ENCODE measurements around the gene P2RX3.
"Not testable (repeated sequence)": the region's sequence is repeated elsewhere in the genome, so short reads cannot be mapped to it uniquely, and the experiment has no call there.

P2RX3 gene

GRCh38 chr11:57353852-57354251 lies 15.7 kb downstream of the P2RX3 start:
- H3K9me3 ChIP-seq (ENCODE audit: control insufficient read depth, insufficient read depth, low read length): no peaks in the 10 kb centered on the region
- no peak overlapping the region for H3K4me3 ChIP-seq (ENCODE audit: low read depth, low read length)
- H3K27ac ChIP-seq (ENCODE audit: low read depth, low read length): no peak overlapping the region
- peaks cover 5% of the 10 kb centered on the region; the same call in 1 of the 2 replicates for H3K4me1 ChIP-seq (ENCODE audit: control insufficient read depth, insufficient read depth, low read length)
- no peaks in the 10 kb centered on the region for H3K27me3 ChIP-seq (ENCODE audit: control insufficient read depth, insufficient read depth, low read length)
- no peaks in the 10 kb centered on the region for H3K36me3 ChIP-seq (ENCODE audit: control insufficient read depth, insufficient read depth, low read length)
- H3K9ac ChIP-seq (ENCODE audit: low read depth, low read length): no peak overlapping the region

DNA sequence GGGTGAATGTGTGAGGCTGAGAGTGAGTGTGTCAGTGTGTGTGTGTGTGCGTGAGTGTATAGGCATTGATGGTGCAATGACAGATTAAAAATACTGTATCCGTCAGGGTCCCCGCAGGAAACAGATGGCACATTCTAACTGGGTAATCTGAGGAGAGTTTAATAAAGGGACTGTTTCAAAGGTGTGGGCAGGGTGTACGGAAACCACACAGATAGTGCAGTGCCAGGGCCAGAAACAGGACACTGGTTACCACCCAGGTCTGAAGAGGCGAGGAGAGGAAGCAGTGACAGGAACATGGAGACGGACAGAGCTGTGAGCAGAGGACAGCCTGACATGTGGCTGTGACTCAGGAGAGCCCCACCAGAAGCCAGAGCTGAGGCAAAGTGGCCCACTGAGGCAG lies 16.5 kb downstream of the P2RX3 start:
- Histone ChIP-seq H3K27ac (ENCODE audit: low read depth, low read length) (no peak overlapping the region), H3K9ac (ENCODE audit: low read depth, low read length) (no peak overlapping the region), H3K27me3 (ENCODE audit: control insufficient read depth, insufficient read depth, low read length) (no peaks in the 10 kb centered on the region), H3K4me3 (ENCODE audit: low read depth, low read length) (no peak overlapping the region), H3K36me3 (ENCODE audit: control insufficient read depth, insufficient read depth, low read length) (no peaks in the 10 kb centered on the region), H3K9me3 (ENCODE audit: control insufficient read depth, insufficient read depth, low read length) (no peaks in the 10 kb centered on the region), H3K4me1 (ENCODE audit: control insufficient read depth, insufficient read depth, low read length) (peaks cover 10% of the 10 kb centered on the region; the same call in 1 of the 2 replicates)

GRCh38 chr11:57356268-57356667 lies 18.1 kb downstream of the P2RX3 start:
- H3K27ac ChIP-seq (ENCODE audit: low read depth, low read length): no peak overlapping the region
- H3K9ac ChIP-seq (ENCODE audit: low read depth, low read length): no peak overlapping the region
- H3K27me3 ChIP-seq (ENCODE audit: control insufficient read depth, insufficient read depth, low read length): no peaks in the 10 kb centered on the region
- H3K36me3 ChIP-seq (ENCODE audit: control insufficient read depth, insufficient read depth, low read length): no peaks in the 10 kb centered on the region
- no peaks in the 10 kb centered on the region for H3K9me3 ChIP-seq (ENCODE audit: control insufficient read depth, insufficient read depth, low read length)
- H3K4me3 ChIP-seq (ENCODE audit: low read depth, low read length): no peak overlapping the region
- peaks cover 15% of the 10 kb centered on the region for H3K4me1 ChIP-seq (ENCODE audit: control insufficient read depth, insufficient read depth, low read length)

- no peaks in the 10 kb centered on the region for H3K36me3 ChIP-seq (ENCODE audit: control insufficient read depth, insufficient read depth, low read length)
- no peak overlapping the region for H3K9ac ChIP-seq (ENCODE audit: low read depth, low read length)
Observed at GRCh38 chr11:57357310-57357709, 19.2 kb downstream of the P2RX3 start.

GRCh38 chr11:57357856-57358255 lies 19.7 kb downstream of the P2RX3 start:
- Histone ChIP-seq H3K9me3 (ENCODE audit: control insufficient read depth, insufficient read depth, low read length) (no peaks in the 10 kb centered on the region), H3K27me3 (ENCODE audit: control insufficient read depth, insufficient read depth, low read length) (no peaks in the 10 kb centered on the region), H3K27ac (ENCODE audit: low read depth, low read length) (no peak overlapping the region), H3K36me3 (ENCODE audit: control insufficient read depth, insufficient read depth, low read length) (no peaks in the 10 kb centered on the region), H3K9ac (ENCODE audit: low read depth, low read length) (no peak overlapping the region), H3K4me3 (ENCODE audit: low read depth, low read length) (no peak overlapping the region), H3K4me1 (ENCODE audit: control insufficient read depth, insufficient read depth, low read length) (peaks cover 15% of the 10 kb centered on the region)

More at GRCh38 chr11:57357310-57357709, 19.2 kb downstream of the P2RX3 start:
- Histone ChIP-seq H3K9me3 (ENCODE audit: control insufficient read depth, insufficient read depth, low read length) (no peaks in the 10 kb centered on the region), H3K27ac (ENCODE audit: low read depth, low read length) (no peak overlapping the region), H3K27me3 (ENCODE audit: control insufficient read depth, insufficient read depth, low read length) (no peaks in the 10 kb centered on the region), H3K4me3 (ENCODE audit: low read depth, low read length) (no peak overlapping the region), H3K4me1 (ENCODE audit: control insufficient read depth, insufficient read depth, low read length) (peaks cover 15% of the 10 kb centered on the region)

- Histone ChIP-seq H3K27ac (ENCODE audit: low read depth, low read length) (no peak overlapping the region), H3K27me3 (ENCODE audit: control insufficient read depth, insufficient read depth, low read length) (no peaks in the 10 kb centered on the region), H3K36me3 (ENCODE audit: control insufficient read depth, insufficient read depth, low read length) (no peaks in the 10 kb centered on the region), H3K9ac (ENCODE audit: low read depth, low read length) (no peak overlapping the region), H3K9me3 (ENCODE audit: control insufficient read depth, insufficient read depth, low read length) (no peaks in the 10 kb centered on the region), H3K4me1 (ENCODE audit: control insufficient read depth, insufficient read depth, low read length) (peaks cover 10% of the 10 kb centered on the region), H3K4me3 (ENCODE audit: low read depth, low read length) (no peak overlapping the region)
Observed at GRCh38 chr11:57358543-57358961, 20.4 kb downstream of the P2RX3 start.

GRCh38 chr11:57358991-57359390 lies 20.8 kb downstream of the P2RX3 start:
- no peaks in the 10 kb centered on the region for H3K9me3 ChIP-seq (ENCODE audit: control insufficient read depth, insufficient read depth, low read length)
- H3K27me3 ChIP-seq (ENCODE audit: control insufficient read depth, insufficient read depth, low read length): no peaks in the 10 kb centered on the region
- H3K4me3 ChIP-seq (ENCODE audit: low read depth, low read length): no peak overlapping the region
- H3K4me1 ChIP-seq (ENCODE audit: control insufficient read depth, insufficient read depth, low read length): peaks cover 10% of the 10 kb centered on the region
- H3K27ac ChIP-seq (ENCODE audit: low read depth, low read length): no peak overlapping the region
- no peaks in the 10 kb centered on the region for H3K36me3 ChIP-seq (ENCODE audit: control insufficient read depth, insufficient read depth, low read length)
- H3K9ac ChIP-seq (ENCODE audit: low read depth, low read length): no peak overlapping the region

GRCh38 chr11:57359396-57359795 lies 21.2 kb downstream of the P2RX3 start:
- H3K4me3 ChIP-seq (ENCODE audit: low read depth, low read length): no peak overlapping the region
- H3K4me1 ChIP-seq (ENCODE audit: control insufficient read depth, insufficient read depth, low read length): peaks cover 10% of the 10 kb centered on the region
- H3K27me3 ChIP-seq (ENCODE audit: control insufficient read depth, insufficient read depth, low read length): no peaks in the 10 kb centered on the region
- H3K36me3 ChIP-seq (ENCODE audit: control insufficient read depth, insufficient read depth, low read length): no peaks in the 10 kb centered on the region
- H3K27ac ChIP-seq (ENCODE audit: low read depth, low read length): no peak overlapping the region
- no peaks in the 10 kb centered on the region for H3K9me3 ChIP-seq (ENCODE audit: control insufficient read depth, insufficient read depth, low read length)
- no peak overlapping the region for H3K9ac ChIP-seq (ENCODE audit: low read depth, low read length)

DNA sequence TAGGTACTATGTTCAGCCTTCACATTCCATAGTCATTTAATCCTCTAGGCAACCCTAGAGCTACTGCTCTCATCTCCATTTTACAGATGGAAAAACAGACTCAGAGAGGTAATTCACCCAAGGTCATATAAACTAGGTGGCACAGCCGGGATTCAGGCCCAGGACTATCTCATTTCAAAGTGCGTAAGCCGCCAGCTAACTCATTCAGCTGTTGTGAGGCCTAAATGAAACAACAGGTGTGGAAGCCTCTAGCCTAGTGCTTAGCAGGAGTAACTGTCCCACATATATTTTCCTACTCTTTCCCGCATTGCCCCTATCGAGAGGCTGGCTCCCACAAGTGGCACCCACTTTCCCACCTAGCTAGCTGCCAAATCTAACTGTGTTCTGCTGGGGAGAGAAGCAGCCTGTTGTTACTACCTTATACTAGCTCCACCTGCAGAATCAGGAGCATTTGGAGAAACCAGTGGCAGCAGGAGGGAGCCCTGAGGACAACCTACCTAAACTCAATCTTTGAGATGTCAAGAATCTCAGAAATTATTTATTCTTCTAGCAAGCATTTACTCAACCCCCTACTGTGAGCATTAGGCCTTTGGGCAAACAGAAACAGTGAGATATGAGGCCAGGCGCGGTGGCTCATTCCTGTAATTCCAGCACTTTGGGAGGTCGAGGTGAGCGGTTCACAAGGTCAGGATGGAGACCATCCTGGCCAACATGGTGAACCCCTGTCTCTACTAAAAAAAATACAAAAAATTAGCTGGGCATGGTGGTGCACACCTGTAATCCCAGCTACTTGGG lies 21.9 kb downstream of the P2RX3 start:
- Histone ChIP-seq H3K27ac (ENCODE audit: low read depth, low read length) (no peak overlapping the region), H3K9ac (ENCODE audit: low read depth, low read length) (no peak overlapping the region), H3K9me3 (ENCODE audit: control insufficient read depth, insufficient read depth, low read length) (no peaks in the 10 kb centered on the region), H3K4me1 (ENCODE audit: control insufficient read depth, insufficient read depth, low read length) (peaks cover 17% of the 10 kb centered on the region), H3K27me3 (ENCODE audit: control insufficient read depth, insufficient read depth, low read length) (no peaks in the 10 kb centered on the region), H3K36me3 (ENCODE audit: control insufficient read depth, insufficient read depth, low read length) (no peaks in the 10 kb centered on the region), H3K4me3 (ENCODE audit: low read depth, low read length) (no peak overlapping the region)

DNA sequence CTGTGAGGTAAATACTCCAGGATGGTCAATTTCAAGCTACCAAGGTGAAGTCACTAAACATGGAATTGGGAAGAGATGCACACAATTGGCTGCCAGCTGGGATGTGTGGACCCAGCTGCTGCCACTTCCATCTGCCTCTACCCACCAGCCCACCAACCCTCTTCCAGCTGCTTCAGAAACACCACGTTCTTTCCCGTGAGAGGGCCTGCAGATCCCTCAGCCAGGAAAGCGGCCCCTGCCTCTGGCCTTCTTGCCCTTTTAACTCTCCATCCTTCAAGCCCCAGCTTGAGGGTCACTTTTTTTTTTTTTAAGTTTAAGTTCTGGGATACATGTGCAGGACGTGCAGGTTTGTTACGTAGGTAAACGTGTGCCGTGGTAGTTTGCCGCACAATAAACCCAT lies 22.8 kb downstream of the P2RX3 start:
- peaks cover 26% of the 10 kb centered on the region for H3K4me1 ChIP-seq (ENCODE audit: control insufficient read depth, insufficient read depth, low read length)
- no peak overlapping the region for H3K9ac ChIP-seq (ENCODE audit: low read depth, low read length)
- H3K9me3 ChIP-seq (ENCODE audit: control insufficient read depth, insufficient read depth, low read length): no peaks in the 10 kb centered on the region
- H3K36me3 ChIP-seq (ENCODE audit: control insufficient read depth, insufficient read depth, low read length): no peaks in the 10 kb centered on the region
- H3K4me3 ChIP-seq (ENCODE audit: low read depth, low read length): no peak overlapping the region
- H3K27ac ChIP-seq (ENCODE audit: low read depth, low read length): no peak overlapping the region
- H3K27me3 ChIP-seq (ENCODE audit: control insufficient read depth, insufficient read depth, low read length): no peaks in the 10 kb centered on the region

DNA sequence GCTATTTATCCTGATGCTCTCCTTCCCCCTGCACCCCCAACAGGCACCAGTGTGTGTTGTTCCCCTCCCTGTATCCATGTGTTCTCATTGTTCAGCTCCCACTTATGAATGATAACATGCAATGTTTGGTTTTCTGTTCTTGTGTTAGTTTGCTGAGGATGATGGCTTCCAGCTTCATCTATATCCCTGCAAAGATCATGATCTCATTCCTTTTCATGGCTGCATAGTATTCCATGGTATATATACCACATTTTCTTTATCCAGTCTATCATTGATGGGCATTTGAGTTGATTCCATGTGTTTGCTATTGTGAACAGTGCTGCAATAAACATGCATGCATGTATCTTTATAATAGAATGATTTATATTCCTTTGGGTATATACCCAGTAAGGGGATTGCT lies 23.3 kb downstream of the P2RX3 start:
- not testable (repeated sequence) for H3K36me3 ChIP-seq (ENCODE audit: control insufficient read depth, insufficient read depth, low read length); H3K9ac ChIP-seq (ENCODE audit: low read depth, low read length); H3K27ac ChIP-seq (ENCODE audit: low read depth, low read length); H3K9me3 ChIP-seq (ENCODE audit: control insufficient read depth, insufficient read depth, low read length); H3K4me3 ChIP-seq (ENCODE audit: low read depth, low read length); H3K27me3 ChIP-seq (ENCODE audit: control insufficient read depth, insufficient read depth, low read length)
- H3K4me1 ChIP-seq (ENCODE audit: control insufficient read depth, insufficient read depth, low read length): peaks cover 29% of the 10 kb centered on the region
